Hematopoietic multipotent progenitor cell (in vitro differentiated cells): ENCODE data around the gene KCNMA1. TPM values are rescaled to one million over a fixed set of nuclear protein-coding genes. Genes with fewer than 3 reads are reported as not detected.
"Not testable (repeated sequence)": the region's sequence is repeated elsewhere in the genome, so short reads cannot be mapped to it uniquely, and the experiment has no call there.

Source experiments
- DNase-seq, 3 donors: peaks; one replicate each; pipeline ENCODE4 v3.0.0-alpha.2; 2011 to 2015; ENCODE audit warnings: low read depth in 2 of 3, low spot score in 2 of 3
- total RNA-seq: library from RNA; depleted of rRNA; stranded (reverse); fragments of >200 nt; gene quantifications from one replicate; pipeline ENCODE4 v1.2.3, GENCODE V29; 2012

KCNMA1 gene
- total RNA-seq, 1 donor: 0.27 TPM

DNA sequence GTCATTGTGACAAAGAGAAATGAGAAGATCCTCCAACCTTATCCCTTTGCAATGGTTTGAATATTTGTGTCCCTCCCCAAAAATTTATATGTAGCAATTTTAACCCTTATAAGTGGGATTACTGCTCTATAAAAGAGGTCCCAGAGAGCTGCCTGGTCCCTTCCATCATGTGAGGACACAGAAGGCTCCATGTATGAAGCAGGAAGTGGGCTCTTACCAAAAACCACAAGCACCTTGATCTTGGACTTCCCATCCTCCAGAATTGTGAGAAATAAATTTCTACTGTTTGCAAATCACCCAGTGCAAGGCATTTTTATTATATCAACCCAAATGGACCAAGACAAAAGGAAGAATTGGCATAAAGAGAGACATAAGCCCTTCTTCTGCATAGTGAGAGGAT, 95.7 kb downstream of the KCNMA1 start:
- DNase-seq: no peak

DNA sequence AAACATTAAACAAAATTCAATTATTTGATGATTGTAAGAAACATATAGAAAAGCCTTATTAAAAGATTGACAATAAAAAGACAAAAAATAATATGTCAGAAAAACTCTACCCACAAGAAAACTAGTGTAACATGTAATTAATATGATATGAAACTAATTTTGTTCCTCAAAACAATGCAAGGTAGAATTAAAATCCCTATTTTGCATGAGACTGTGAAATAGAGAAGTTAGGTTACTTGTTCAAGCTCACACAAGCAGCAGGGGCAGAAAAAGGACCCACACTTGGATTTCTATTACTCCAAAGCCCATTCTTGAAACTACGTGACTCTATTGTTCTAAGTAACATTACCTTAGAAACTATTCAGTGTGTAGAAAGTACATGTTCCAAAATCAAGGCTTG, 96.4 kb downstream of the KCNMA1 start:
- DNase-seq: no peak

DNA sequence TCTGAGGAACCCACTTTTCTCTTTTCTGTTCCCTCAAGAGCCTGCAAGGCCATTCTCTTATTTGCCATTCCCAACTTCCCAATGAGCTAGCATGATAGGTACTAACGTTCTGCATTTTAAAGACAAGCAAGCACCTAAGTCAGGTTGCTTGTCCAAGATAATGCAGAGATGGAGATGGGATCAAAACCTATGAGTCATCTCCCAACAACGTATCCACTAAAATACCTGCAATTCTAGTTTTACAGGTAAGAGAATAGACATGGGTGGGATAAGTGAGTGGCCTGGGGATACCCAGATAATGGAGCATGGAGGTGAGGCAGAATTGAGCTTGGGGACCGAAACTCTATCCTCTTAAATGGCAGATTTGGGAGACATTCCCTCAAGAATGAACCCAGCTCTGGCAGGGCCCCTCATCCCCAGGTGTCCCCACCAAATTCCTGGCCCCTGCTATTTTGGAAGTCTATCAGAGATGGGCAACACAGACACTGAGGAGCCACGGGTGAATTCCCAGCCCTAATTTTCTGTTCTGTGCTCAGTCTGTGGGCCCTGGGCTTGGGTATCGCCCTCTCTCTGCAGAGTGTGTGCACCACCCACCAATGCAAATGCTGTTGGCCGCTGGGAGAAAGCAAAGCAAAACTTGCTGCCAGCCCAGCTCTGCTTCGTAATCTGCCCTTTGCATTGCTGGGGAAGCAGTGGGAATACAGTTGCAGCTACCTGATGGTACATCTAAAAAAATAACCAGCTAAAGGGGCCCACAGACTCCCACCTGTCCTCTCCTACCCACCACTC, 98.3 kb downstream of the KCNMA1 start:
- DNase-seq: no peak

DNA sequence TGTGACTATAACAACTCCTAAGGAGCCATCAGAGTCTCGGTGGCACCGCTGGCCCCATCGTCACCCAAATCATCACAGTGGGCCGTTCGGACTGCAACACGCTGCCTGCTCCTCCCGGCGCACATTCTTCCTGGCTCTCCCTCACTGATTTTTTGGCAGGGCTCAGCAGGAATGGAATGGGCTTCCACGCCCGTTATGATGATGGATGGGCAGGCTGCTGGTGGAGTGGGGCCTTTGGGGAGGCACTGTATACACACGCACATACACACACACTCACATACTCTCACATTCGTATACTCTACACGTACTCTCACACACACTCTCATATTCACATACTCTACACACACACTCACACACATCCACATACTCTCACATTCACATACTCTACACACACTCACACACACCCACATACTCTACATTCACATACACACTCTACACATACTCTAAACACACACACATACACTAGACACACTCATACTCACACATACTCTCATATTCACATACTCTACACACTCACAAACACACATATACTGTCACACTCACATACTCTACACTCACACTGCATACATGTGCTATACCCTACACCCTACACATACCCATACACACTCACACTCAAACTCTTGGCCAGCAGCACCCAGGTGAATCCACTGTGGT, 99.8 kb downstream of the KCNMA1 start:
- DNase-seq: no peak

DNA sequence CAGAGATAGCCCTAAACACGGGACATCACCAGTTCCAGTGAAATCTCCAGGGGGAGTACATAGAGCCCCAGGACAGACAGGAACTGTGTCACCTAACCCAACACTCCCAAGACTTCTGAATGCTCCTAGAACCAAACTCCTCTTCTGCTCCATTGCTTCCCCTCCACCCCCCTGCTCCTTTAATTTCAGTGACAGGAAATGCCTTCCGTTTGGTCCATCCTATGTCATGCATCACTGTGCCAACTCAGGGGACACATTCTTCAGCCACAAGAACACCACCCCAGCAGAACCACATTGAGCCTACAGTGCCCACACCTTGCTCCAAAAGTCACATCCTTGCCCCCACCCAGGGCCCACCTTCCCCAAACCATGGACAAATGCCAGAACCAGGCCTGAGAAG, 100.5 kb downstream of the KCNMA1 start:
- no peak for DNase-seq

DNA sequence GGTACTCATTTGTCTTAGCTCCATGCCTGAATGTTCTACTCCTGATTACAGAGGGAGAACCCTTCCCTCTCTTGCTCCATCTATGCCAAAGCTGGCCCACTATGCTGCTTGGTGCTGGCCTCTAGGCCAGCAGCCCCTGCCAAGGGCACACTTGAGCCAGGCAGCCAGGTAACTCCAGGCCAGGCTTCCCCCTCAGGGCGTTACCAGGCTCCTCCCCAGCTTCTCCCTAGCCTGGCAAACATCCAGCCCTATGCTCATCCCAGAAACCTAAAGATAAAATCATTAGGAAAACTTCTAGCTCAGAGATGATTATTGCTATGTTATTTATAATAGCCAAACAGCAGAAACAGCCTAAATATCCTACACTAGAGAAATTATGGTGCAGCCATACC, 103.7 kb downstream of the KCNMA1 start:
- no peak for DNase-seq

DNA sequence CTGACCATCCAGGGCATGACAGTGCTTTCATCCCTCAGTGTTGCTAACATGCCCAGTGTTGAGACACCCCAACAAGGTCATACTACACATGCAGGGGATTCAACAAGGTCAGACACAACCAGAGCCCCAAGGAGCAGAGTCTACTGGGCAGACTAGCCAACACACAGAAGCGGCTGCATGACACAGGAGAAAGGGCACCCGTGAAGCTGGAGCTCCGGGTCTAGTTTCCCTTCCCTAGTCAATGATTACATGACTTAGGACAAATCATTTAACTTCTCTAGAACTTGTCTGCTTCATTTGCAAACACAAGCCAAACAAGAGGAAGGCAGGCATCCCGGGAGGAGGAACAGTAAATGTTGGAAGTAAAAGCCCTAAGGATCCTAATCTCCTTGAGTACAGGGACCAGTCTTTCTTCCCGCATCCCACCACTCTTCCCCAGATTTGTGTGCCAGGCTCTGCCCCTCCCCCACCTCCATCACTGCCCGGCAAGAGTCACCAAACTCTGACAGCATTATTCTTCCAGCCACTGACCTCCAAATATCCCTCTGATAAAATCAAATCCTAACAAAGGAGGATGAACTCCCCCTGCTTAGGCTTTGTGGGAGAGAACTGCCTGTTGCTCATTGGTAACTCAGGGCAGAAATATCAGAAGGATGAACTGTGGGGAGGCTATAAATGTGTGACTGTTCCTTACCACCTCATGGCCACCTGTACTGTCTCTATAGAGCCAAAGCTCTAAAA, 104.3 kb downstream of the KCNMA1 start:
- DNase-seq: no peak

DNA sequence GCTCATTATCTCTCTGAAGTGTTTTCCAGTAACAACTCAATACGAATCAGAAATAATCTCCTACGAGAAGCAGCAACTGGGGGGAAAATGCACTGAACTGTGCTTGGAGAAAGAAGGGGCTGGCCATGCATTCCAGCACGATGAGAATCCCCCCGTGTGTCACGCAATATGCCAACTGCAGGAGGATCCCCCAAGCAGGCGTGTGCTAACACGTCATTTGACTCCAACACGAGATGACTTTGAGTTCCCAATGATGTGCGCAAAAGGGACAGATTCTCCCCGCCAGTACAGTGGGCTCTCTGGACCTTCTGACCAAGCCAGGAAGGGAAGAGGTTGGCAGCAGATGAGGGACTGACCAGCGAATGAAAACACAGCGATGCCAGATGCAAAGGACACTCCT, 105.5 kb downstream of the KCNMA1 start:
- no peak for DNase-seq

DNA sequence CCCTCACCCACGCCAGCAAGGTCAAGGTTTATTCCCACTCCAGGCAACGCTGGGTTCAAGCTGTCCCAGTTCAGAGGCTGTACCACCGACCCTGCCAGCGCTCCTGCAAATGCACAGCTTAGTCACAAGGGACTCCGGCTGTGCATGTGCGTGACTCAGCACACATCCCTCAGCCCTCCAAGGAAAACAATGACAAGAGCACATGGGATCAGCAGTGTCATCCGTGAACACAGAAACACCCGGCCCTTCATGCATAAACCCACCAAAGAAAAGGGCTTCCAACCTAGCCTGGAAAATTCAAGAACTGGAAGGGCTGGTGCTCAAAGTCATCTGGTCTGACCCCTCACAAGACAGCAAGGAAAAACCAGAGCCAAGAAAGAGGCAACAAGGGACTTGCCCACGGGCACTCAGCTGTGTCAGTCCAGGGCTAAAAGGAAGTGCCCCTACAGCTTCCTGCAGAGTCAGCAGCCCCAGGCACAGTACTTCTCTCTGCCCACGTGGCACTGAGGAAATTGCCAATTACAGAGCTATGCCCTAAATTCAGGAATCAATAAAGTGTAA, 106.1 kb downstream of the KCNMA1 start:
- DNase-seq: no peak

DNA sequence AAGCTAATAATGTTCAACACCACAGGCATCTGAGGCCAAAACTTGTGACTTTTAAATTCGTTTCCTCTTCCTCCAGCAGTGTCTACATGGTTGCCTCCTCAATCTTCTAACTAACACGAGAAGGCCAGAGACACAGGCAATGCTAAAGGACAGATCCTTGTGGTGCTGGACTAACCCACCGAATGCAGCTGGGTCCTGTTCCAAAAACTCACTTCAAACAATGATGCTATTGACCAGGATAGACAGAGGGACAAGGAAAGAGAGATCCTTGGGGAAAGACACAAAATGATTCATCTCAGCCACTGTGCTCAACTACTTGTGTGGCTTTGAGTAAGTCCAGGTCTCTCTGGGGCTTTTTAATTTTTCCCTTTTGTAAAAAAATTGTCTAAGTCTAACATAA, 107.6 kb downstream of the KCNMA1 start:
- no peak for DNase-seq

DNA sequence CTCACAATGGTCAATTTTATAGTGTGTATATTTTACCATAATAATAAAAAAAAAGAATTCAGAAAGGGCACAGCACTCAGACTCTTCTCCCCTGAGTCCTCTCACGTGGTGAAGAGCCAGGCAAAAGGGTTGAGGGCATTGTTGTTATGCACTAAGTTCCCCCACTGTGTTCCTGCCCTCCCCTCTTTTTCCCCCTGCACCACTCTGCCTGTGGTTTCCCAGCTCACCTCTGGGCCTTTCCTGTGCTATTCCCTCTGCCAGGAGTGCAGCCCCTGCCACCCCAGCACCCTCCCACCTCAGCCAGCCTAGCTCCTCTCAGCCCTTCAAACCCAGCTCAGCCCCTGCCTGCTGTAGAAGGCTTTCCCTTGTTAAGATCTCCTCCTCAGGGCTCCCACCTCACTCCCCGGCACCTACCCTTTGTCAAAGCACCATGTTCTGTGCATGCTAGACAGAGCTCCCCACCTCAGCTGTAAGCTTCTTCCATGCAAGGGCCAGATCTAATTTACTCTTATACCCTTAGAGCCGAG, 108.5 kb downstream of the KCNMA1 start:
- DNase-seq: no peak

DNA sequence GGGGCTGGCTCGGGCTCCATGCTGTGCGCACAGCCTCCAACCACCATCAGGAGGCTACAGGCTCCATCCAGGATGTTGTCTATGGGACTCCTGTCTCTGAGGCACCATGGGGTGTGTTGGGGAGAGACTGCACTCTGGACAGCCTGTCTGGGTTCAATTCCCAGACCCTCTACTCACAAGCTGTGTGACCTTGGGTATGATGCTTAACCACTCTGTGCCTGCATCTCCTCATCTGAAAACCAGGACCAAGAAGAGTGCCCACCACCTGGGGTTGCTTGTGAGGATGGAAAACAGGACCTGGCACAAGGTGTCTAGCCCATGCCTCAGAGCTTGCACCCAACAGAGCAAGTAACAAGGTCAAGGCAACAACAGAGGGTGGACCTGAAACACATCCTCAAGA, 109.8 kb downstream of the KCNMA1 start:
- no peak for DNase-seq

DNA sequence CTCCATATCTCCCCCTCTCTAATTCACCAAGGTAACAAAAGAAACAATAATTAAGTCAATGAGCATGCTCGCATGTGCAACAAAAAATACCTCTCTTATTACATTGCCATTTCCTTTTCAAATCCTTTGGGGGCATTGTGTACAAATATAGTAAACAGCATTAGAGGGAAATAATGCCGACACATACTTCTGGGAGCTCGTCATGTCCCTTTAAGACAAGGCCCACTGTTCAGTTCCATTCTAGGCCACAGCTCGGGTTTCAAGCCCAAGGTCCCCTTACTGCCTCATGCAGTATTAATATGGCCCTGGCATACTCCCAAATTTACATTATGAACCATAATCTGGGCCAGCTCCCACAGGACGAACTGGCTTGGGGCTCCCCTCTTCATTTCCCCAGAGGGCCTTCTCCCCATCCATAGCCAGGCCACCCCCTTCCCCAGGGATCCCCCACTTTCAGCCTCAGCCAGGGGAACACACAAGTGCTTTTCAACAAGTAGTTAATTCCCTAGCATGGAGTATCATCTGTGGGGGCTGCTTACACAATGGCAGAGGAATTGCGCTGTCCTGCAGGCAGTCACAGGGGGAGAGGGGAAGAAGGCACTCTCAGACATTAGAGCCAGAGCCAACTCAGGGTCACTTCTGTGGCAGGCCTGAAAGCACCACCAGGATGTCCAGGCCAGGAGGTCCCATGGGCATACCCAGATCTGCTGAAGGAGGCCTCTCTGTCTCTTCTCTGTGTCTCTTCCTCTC, 110.6 kb downstream of the KCNMA1 start:
- no peak for DNase-seq

DNA sequence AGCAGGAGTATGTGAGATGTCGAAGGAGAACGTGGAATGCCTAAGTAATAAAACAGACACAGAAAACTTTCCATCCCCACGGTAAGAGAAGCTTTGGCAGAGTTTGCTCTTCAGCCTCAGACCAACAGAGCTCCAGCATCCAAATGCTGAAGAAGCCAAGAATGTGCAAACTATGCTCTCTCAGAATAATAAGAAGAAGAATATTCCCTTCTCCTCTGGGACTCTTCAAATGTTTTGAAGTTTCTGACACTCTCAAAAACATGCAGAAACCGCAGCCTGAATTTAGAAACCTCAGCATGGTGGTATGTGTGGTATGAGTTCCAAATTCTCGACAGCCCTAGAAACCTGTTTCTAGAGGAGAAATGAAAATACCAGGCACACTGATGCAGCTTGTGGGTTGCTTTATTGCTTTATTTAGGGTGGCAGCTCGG, 113.3 kb downstream of the KCNMA1 start:
- DNase-seq: no peak

DNA sequence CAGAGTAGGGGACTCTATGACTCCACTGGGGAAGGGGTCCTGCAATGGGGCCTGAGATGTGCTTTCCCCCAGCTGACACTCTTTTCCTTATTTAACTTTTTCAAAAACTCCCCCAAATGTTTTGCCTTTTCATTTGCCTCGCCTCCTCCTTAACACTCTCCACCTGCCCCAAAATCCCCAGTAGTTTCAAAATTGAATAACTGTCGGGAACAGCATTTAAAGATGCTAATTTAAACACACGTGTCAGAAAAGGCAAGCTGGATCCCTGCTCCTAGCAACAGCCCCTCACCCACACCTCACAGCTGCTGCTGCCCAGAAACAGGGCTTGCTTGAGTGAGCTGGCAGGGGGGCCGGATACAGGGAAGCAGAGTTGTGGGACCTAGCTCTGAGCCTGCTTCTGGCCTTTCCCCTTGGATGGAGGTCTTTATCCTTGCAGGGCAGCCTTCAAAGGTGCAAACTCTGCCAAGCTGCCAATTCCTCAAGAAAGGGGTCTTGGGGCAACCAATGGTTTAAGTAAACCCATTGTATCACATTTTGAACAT, 115.3 kb downstream of the KCNMA1 start:
- DNase-seq: no peak

DNA sequence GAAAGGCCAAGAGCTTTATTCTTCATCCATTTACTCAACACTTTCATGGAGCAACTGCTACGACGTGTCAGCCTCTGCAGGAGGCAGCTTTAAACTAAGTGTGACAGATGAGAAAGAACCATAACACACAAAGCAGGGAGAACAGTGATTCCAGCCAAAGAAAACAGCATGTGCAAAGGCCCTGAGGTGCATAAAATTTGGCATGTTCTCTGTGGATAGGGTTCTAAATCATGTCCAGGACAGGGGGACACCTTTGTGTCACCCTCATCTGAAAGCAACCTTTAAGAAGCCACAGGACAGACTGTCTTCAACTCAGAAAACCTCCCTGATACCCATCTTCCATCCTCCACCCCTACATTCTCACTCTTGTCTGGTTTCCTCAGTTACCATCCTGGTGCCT, 116.6 kb downstream of the KCNMA1 start:
- no peak for DNase-seq

DNA sequence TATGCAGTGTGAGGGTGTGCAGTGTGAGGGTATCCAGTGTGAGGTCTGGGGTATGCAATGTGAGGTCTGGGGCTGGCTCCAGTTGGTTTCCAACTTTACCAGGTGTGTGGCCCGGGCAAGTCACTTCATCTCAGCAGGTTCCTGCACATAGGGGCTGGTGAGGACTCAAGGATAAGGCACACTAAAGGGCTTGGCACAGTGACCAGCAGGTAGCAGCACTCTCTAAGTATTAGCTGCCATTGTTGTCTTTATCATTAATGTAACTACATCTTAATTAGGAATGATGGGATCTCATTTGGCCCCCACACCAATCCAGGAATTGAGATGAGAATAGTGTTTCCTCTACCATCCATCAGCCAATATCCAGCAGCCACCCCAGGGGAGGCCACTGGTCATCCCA, 117.3 kb downstream of the KCNMA1 start:
- no peak for DNase-seq

DNA sequence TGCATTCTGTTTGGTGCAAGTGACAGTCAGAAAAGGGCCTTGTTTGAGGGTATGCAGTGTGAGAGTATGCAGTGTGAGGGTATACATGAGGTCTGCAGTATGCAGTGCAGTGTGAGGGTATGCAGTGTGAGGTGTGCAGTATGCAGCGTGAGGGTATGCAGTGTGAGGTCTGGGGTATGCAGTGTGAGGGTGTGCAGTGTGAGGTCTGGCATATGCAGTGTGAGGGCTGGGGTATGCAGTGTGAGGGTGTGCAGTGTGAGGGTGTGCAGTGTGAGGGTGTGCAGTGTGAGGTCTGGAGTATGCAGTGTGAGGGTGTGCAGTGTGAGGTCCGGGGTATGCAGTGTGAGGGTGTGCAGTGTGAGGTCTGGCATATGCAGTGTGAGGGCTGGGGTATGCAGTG, 117.8 kb downstream of the KCNMA1 start:
- DNase-seq: not testable (repeated sequence)

DNA sequence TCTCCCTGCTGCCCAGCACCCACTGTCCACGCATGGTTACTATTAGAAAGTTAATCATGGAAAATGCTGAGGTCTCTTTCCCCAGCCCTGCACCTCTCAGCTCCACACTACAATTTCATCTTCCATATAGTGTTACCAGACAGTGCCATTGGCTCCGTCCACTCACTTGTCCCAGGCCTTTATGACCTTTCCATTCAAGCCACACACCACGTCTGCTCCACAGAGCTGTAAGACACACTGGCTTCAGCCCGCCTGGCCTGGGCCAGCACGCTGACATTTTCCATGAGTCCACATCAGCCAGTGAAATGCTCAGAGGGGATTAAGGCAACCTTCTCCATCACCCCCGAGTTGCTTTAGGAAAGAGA, 118.7 kb downstream of the KCNMA1 start:
- no peak for DNase-seq

DNA sequence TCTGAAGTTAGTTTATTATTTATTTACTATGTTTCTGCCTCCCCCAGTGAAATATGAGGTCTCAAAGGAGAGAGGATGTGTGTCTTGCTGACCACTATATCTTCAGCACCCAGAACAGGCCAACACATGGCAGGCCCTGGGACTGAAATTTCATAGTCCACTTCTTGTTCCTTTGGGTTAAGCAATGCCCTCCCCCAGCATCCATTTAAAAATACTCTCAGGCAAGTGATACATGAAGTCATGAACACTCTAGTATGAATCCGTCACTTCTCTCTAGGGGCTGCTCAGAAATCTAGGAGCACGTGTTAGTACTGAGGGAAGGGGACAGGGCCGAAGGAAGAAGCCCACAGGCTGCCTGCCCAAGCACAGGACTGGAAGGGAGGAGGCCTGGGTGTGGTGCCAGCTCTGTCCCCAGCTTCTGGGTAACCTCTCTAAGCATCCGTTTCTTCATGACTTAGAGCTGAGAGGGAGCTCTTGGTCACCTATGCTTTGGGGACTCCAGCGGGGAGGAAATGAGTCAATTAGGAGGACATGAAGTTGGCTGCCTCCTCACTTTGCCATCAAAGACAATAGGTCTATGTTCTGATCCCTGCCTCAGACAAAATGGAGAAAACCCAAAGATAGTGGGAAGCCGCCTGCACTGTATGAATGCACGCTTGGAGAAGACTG, 119.2 kb downstream of the KCNMA1 start:
- DNase-seq: no peak
